K562 (cell line): ENCODE measurements around the gene KRAS. TPM values are rescaled to one million over a fixed set of nuclear protein-coding genes. Genes with fewer than 3 reads are reported as not detected.

ENCODE experiments used
- ATAC-seq: fragments of 200-7000 bp; cut with Tn5 transposase; 3 replicates; pipeline ENCODE4 v1.9.1; 2020; ENCODE audit warnings: moderate library complexity
- BruUV-seq: library from RNA; stranded (reverse); fragments of 400-500 nt; replicated peaks from 2 replicates; lab custom pipeline; 2021; lab: Mats Ljungman, UMichigan
- CTCF ChIA-PET: fragments of 300-600 bp; formaldehyde crosslinking; extraction: SDS; loops from one replicate; lab custom pipeline; 2021; ENCODE audit warnings: low intra/inter-chr PET ratio; lab: Yijun Ruan, JAX
- POLR2A ChIA-PET: fragments of 300-600, 350-650 bp; sonication (Branson Sonifier 250); formaldehyde crosslinking; extraction: SDS; loops from one replicate; lab custom pipeline; 2021; ENCODE audit warnings: antibody characterized with exemption, inconsistent platforms; lab: Yijun Ruan, JAX
- DNase-seq, 4 experiments: peaks; one replicate each; pipeline versions ENCODE4 v3.0.0 to v3.0.0-alpha.2; 2011 to 2018; ENCODE audit warnings: low spot score in 3 of 4, mixed read lengths in 3 of 4; ENCODE audit errors: extremely low read depth in 1 of 4
- FAIRE-seq: peaks from 2 replicates; lab custom pipeline; 2011; peaks lifted over from hg19 to GRCh38; lab: Jason Lieb, UNC
- H2AFZ ChIP-seq: 2 replicates; pipeline ENCODE4 v1.6.0; 2011; ENCODE audit warnings: low read depth, low read length, control low read depth, inconsistent platforms
- H3K27ac ChIP-seq: fragments of 200-600 bp; 3 replicates; pipeline ENCODE4 v1.8.0; 2011; ENCODE audit warnings: low read depth, mild to moderate bottlenecking, control low read depth, inconsistent platforms, low read length, moderate library complexity, mixed read lengths; ENCODE audit errors: extremely low read depth
- H3K27me3 ChIP-seq, 2 experiments: fragments of 300-600 bp in 1 of 2; 2 replicates in 1 of 2; 3 replicates in 1 of 2; pipeline versions ENCODE4 v1.6.0 to v1.8.0; 2011; ENCODE audit warnings: inconsistent platforms in 2 of 2, low read length in 2 of 2, mild to moderate bottlenecking in 1 of 2, mixed read lengths in 1 of 2, moderate library complexity in 1 of 2; ENCODE audit not compliant: control insufficient read depth in 2 of 2, insufficient read depth in 2 of 2
- H3K36me3 ChIP-seq: fragments of 300-600 bp; 3 replicates; pipeline ENCODE4 v1.8.0; 2011; ENCODE audit warnings: mild to moderate bottlenecking, low read length, inconsistent platforms; ENCODE audit not compliant: control insufficient read depth, insufficient read depth
- H3K4me1 ChIP-seq, 2 experiments: fragments of 200-600 bp in 1 of 2; replicated peaks in 1 of 2; 2 replicates in 1 of 2; 3 replicates in 1 of 2; pipeline versions ENCODE4 v1.5.1 to v1.8.0; 2011; ENCODE audit warnings: inconsistent platforms in 2 of 2, low read length in 2 of 2, mild to moderate bottlenecking in 1 of 2, mixed read lengths in 1 of 2, moderate library complexity in 1 of 2; ENCODE audit not compliant: control insufficient read depth in 2 of 2, insufficient read depth in 2 of 2
- H3K4me2 ChIP-seq: 2 replicates; pipeline ENCODE4 v1.6.1; 2011; ENCODE audit warnings: low read length, control low read depth, inconsistent platforms, mixed read lengths; ENCODE audit not compliant: insufficient read depth
- H3K4me3 ChIP-seq: fragments of 200-600 bp; sonication (generic), shearing (Covaris generic); 2 replicates; pipeline ENCODE4 v1.5.1; 2016; ENCODE audit warnings: control low read depth, inconsistent platforms
- H3K79me2 ChIP-seq: fragments of 200-600 bp; 3 replicates; pipeline ENCODE4 v1.8.0; 2011; ENCODE audit warnings: low read length, inconsistent platforms; ENCODE audit not compliant: control insufficient read depth, insufficient read depth
- H3K9ac ChIP-seq, 2 experiments: 2 replicates each; pipeline versions ENCODE4 v1.6.0 to v1.6.1; 2011; ENCODE audit warnings: low read depth in 2 of 2, low read length in 2 of 2, control low read depth in 1 of 2, inconsistent platforms in 1 of 2, mild to moderate bottlenecking in 1 of 2, mixed read lengths in 1 of 2; ENCODE audit not compliant: insufficient read depth in 1 of 2
- H3K9me1 ChIP-seq: one replicate; pipeline ENCODE4 v1.6.0; 2011; ENCODE audit warnings: inconsistent platforms, mild to moderate bottlenecking, low read length, moderate library complexity; ENCODE audit not compliant: control insufficient read depth, insufficient read depth
- H3K9me3 ChIP-seq: replicated peaks from 2 replicates; pipeline ENCODE4 v1.5.1; 2011; ENCODE audit warnings: low read depth, low read length, inconsistent platforms; ENCODE audit not compliant: control insufficient read depth, insufficient read depth
- H4K20me1 ChIP-seq: replicated peaks from 2 replicates; pipeline ENCODE4 v1.6.1; 2011; ENCODE audit warnings: low read length, inconsistent platforms, mixed read lengths; ENCODE audit not compliant: control insufficient read depth, insufficient read depth
- ARID1B ChIP-seq: fragments of 450-650 bp; IDR thresholded peaks from 2 replicates; pipeline ENCODE4 v1.6.1; 2016; ENCODE audit warnings: antibody characterized with exemption, mild to moderate bottlenecking, inconsistent platforms
- CEBPB ChIP-seq: fragments of 450-650 bp; IDR thresholded peaks from 2 replicates; pipeline ENCODE4 v1.6.1; 2016; ENCODE audit warnings: missing genetic modification characterization, missing compliant biosample characterization
- CEBPG ChIP-seq, 3 experiments: fragments of 200-800 bp in 1 of 3; sonication (Bioruptor generic) in 1 of 3; sonication (generic) in 1 of 3; formaldehyde crosslinking in 1 of 3; IDR thresholded peaks in 2 of 3; conservative IDR thresholded peaks in 1 of 3; 2 replicates each; pipeline versions ENCODE4 v1.6.1 to v1.8.0; 2016 to 2022; ENCODE audit warnings: missing compliant biosample characterization in 2 of 3, missing genetic modification characterization in 2 of 3, mild to moderate bottlenecking in 1 of 3, missing genetic modification reagents in 1 of 3
- DACH1 ChIP-seq: fragments of 450-650 bp; IDR thresholded peaks from 2 replicates; pipeline ENCODE4 v1.6.1; 2018; ENCODE audit not compliant: partially characterized antibody
- FOXK1 ChIP-seq: sonication (generic); formaldehyde crosslinking; IDR thresholded peaks from 2 replicates; pipeline ENCODE4 v1.8.0; 2022; ENCODE audit warnings: missing genetic modification reagents, mild to moderate bottlenecking, borderline replicate concordance
- MGA ChIP-seq: fragments of 450-650 bp; IDR thresholded peaks from 2 replicates; pipeline ENCODE4 v1.6.1; 2016; ENCODE audit warnings: mild to moderate bottlenecking, moderate library complexity
- ZNF23 ChIP-seq: fragments of 250-450 bp; sonication (Bioruptor Pico); IDR thresholded peaks from 2 replicates; pipeline ENCODE4 v1.4.0; 2020; ENCODE audit warnings: mild to moderate bottlenecking
- WGBS: fragments of 100-300 bp; shearing (Covaris generic); methylation state at CpG from one replicate; pipeline ENCODE4 v1.1.6; 2016; ENCODE audit warnings: low coverage, mixed read lengths; ENCODE audit not compliant: insufficient coverage; ENCODE audit errors: missing lambda C conversion rate; 5-methylcytosine and 5-hydroxymethylcytosine counted together
- in situ Hi-C: fragments of 300-500 bp; cut with MboI; formaldehyde crosslinking; loops from 4 replicates; pipeline ENCODE4 v1.15.0; 2018; ENCODE audit warnings: inconsistent platforms, mixed read lengths
- intact Hi-C: fragments of 100-400 bp; cut with micrococcal nuclease; formaldehyde crosslinking; loops from 2 replicates; pipeline ENCODE4 v1.14.2; 2022
- polyA plus RNA-seq, 8 experiments: library from polyadenylated mRNA; depleted of rRNA in 4 of 8; stranded (reverse) in 5 of 8; unstranded in 3 of 8; fragments of >200 nt; fragmentation: Nextera tagmentation in 2 of 8; fragmentation: Illumina TruSeq in 1 of 8; extraction: Ambion mirVana in 2 of 8; extraction: Trizol in 1 of 8; gene quantifications; 2 replicates each; pipeline versions ENCODE4 v1.2.1 to v1.2.3, GENCODE V29; 2011 to 2014; ENCODE audit warnings: inconsistent platforms in 1 of 8, missing spikeins in 1 of 8
- total RNA-seq, 7 experiments: library from RNA; depleted of rRNA in 6 of 7; stranded (reverse); fragments of >200 nt in 6 of 7; fragmentation: Illumina TruSeq in 2 of 7; extraction: Trizol in 2 of 7; gene quantifications; 2 replicates each; pipeline versions ENCODE4 v1.2.1 to v1.2.3, GENCODE V29; 2011 to 2021; ENCODE audit warnings: low replicate concordance in 1 of 7

The KRAS gene
- total and polyA plus RNA-seq, 9 of the 15 experiments (the other 6 are each of a cell fraction or from before 2014, with no cell fraction given) = 7.2 to 21.2 (median 12.7) TPM

GRCh38 chr12:25162866-25163265 is 87.9 kb downstream of the KRAS start:
- H3K9ac ChIP-seq = no peak overlapping the region
- H3K4me3 ChIP-seq = no peak overlapping the region
- no peaks in the 10 kb centered on the region for H4K20me1 ChIP-seq
- DNase-seq (no peak), FAIRE-seq (no peak), ATAC-seq (no peak)
- POLR2A ChIA-PET = no interaction called here
- H3K36me3 ChIP-seq = no peaks in the 10 kb centered on the region
- intact Hi-C loops = no loop called here
- H2AFZ ChIP-seq = no peak overlapping the region
- no peak overlapping the region for H3K4me2 ChIP-seq
- H3K4me1 ChIP-seq = no peaks in the 10 kb centered on the region
- in situ Hi-C loops = no loop called here
- CTCF ChIA-PET = no interaction called here
- H3K9me3 ChIP-seq = no peaks in the 10 kb centered on the region
- H3K27me3 ChIP-seq = peaks cover 0 to 14% of the 10 kb centered on the region in 2 experiments; a peak in 2 of 5 replicates
- no peaks in the 10 kb centered on the region for H3K79me2 ChIP-seq
- BruUV-seq = no TSS peak
- no peaks in the 10 kb centered on the region for H3K9me1 ChIP-seq
- 11% methylated on average over 6 of the region's 6 CpGs for WGBS
- TF ChIP-seq ARID1B = 0 out of 2 replicates have a peak, but pooled peaks have one; percentile 3
- TF ChIP-seq ZNF23 = no peak
- no peak for TF ChIP-seq FOXK1
- no peak for TF ChIP-seq CEBPG (CRISPR knock-in tag; IDR thresholded peaks at IDR 0.05)
- peak in 1 of 2 experiments; percentile 46; a peak in 1 of 4 replicates for TF ChIP-seq CEBPG (tag; conservative IDR thresholded peaks at IDR 0.05 in 1 of 2, IDR thresholded peaks at IDR 0.05 in 1 of 2)
- TF ChIP-seq MGA = no peak
- no peak for TF ChIP-seq DACH1
- peak; percentile 83 for TF ChIP-seq CEBPB (tag)
- TF ChIP-seq, all 486 proteins: peak for 3
- no peak overlapping the region for H3K27ac ChIP-seq
